Transverse colon (tissue), 4 donors: ENCODE measurements around the gene GASK1A.

Experiments
- EP300 ChIP-seq: sonication (generic); formaldehyde crosslinking; IDR thresholded peaks from one replicate; pipeline ENCODE4 v1.6.1; 2017; ENCODE audit warnings: antibody characterized with exemption, low read depth
- POLR2A ChIP-seq: fragments of 450-650 bp; IDR thresholded peaks from one replicate; pipeline ENCODE4 v1.6.1; 2016; ENCODE audit warnings: antibody characterized with exemption, mild to moderate bottlenecking, moderate library complexity
- POLR2AphosphoS5 ChIP-seq, 3 donors: sonication (generic); formaldehyde crosslinking; IDR thresholded peaks; one replicate each; pipeline ENCODE4 v1.6.1; 2016; ENCODE audit warnings: antibody characterized with exemption in 3 of 3
- TF ChIP-seq, protein P1 (sequence below), 5 experiments: fragments of 200-600 bp in 3 of 5; fragments of 450-650 bp in 2 of 5; sonication (generic) in 3 of 5; IDR thresholded peaks; 1 replicate in 2 of 5; 2 replicates in 3 of 5; pipeline ENCODE4 v1.5.1; 2016 to 2017; ENCODE audit warnings: antibody characterized with exemption in 5 of 5, inconsistent platforms in 3 of 5, mild to moderate bottlenecking in 2 of 5, moderate library complexity in 1 of 5

DNA sequence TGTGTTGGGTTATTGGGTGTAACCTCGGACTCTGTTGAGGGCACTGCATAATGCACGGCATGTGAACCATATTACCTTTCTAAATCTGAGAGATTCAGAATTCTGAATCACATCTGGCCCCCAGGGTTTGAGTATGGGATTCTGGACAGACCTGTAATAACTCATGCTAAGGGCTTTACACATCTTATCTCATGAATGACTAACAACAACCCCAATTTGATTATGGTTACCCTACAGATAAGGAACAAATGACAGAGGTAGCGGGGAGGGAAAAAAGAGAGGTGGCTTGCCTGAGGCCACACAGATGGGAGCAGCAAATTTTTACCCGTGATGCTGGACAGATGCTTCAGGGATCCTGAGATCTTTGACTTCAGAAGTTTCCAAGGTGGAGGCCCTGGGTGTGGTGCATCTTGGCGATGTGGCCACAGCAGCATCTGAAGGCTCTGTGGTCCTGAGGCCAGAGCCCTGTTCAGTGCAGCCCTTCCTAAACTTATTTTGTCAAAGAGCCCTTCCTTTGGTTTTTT, 83.0 kb downstream of the GASK1A start:
- no peak for TF ChIP-seq POLR2A
- TF ChIP-seq, protein P1, sequence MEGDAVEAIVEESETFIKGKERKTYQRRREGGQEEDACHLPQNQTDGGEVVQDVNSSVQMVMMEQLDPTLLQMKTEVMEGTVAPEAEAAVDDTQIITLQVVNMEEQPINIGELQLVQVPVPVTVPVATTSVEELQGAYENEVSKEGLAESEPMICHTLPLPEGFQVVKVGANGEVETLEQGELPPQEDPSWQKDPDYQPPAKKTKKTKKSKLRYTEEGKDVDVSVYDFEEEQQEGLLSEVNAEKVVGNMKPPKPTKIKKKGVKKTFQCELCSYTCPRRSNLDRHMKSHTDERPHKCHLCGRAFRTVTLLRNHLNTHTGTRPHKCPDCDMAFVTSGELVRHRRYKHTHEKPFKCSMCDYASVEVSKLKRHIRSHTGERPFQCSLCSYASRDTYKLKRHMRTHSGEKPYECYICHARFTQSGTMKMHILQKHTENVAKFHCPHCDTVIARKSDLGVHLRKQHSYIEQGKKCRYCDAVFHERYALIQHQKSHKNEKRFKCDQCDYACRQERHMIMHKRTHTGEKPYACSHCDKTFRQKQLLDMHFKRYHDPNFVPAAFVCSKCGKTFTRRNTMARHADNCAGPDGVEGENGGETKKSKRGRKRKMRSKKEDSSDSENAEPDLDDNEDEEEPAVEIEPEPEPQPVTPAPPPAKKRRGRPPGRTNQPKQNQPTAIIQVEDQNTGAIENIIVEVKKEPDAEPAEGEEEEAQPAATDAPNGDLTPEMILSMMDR (IDR thresholded peaks at IDR 0.05), result no peak
- TF ChIP-seq POLR2AphosphoS5 (IDR thresholded peaks at IDR 0.05), result no peak
- TF ChIP-seq EP300, result no peak
